Lower leg skin (tissue), 4 donors: ENCODE measurements around the gene DUSP19. TPM values are rescaled to one million over a fixed set of nuclear protein-coding genes. Genes with fewer than 3 reads are reported as not detected.

Experiments
- DNase-seq, 2 donors: peaks; one replicate each; pipeline ENCODE4 v3.0.0-alpha.2; 2019; ENCODE audit warnings: low spot score in 2 of 2
- H3K4me3 ChIP-seq: fragments of 200-600 bp; sonication (generic); 2 replicates; pipeline ENCODE4 v1.5.1; 2017; ENCODE audit warnings: mild to moderate bottlenecking, low read depth; ENCODE audit not compliant: poor library complexity, severe bottlenecking
- CTCF ChIP-seq, 3 donors: fragments of 450-650 bp; IDR thresholded peaks; one replicate each; pipeline ENCODE4 v1.5.1; 2016; ENCODE audit warnings: antibody characterized with exemption in 3 of 3, mild to moderate bottlenecking in 3 of 3, moderate library complexity in 2 of 3
- POLR2A ChIP-seq, 2 donors: fragments of 450-650 bp; IDR thresholded peaks; one replicate each; pipeline ENCODE4 v1.6.1; 2016 to 2017; ENCODE audit warnings: antibody characterized with exemption in 2 of 2, mild to moderate bottlenecking in 1 of 2, moderate library complexity in 1 of 2
- WGBS, 2 donors: methylation state at CpG; one replicate each; pipeline ENCODE4 v1.1.5; 2018; 5-methylcytosine and 5-hydroxymethylcytosine counted together
- intact Hi-C: fragments of 100-400 bp; cut with DNase I; formaldehyde crosslinking; loops from one replicate; pipeline ENCODE4 v1.15.0; 2023; ENCODE audit warnings: low total_unique reads
- total RNA-seq, 4 donors: library from RNA; depleted of rRNA; stranded (reverse); fragments of >200 nt; gene quantifications; one replicate each; pipeline ENCODE4 v1.1.0, GENCODE V29; 2016

The DUSP19 gene
- total RNA-seq, result 1 to 10 TPM; 1.1 to 2.0 (median 1.5) TPM

GRCh38 chr2:183078464-183079138 lies at the start of gene DUSP19:
DUSP19 (plus strand) TSS chr2:183078747; CDS start chr2:183078934, 187 bp downstream.
- peak within 1 kb of the TSS; percentile 60 for H3K4me3 ChIP-seq
- intact Hi-C loops, result no loop called here
- DNase-seq, result peak; percentile 96
- 0 to 1% methylated on average over 20 of the region's 20 CpGs for WGBS, 2 donors
- TF ChIP-seq CTCF (IDR thresholded peaks at IDR 0.05) (no peak), POLR2A (IDR thresholded peaks at IDR 0.05) (no peak)

GRCh38 chr2:183029219-183029618 lies 49.3 kb upstream of the DUSP19 start:
- WGBS, 2 donors, result 89 to 97% methylated on average over 2 of the region's 2 CpGs
- intact Hi-C loops, result no loop called here
- DNase-seq, result no peak

GRCh38 chr2:183031911-183032794 lies 46.4 kb upstream of the DUSP19 start:
- H3K4me3 ChIP-seq, result no peak overlapping the region
- no peak for TF ChIP-seq POLR2A (IDR thresholded peaks at IDR 0.05)
- TF ChIP-seq CTCF (IDR thresholded peaks at IDR 0.05), result no peak
- WGBS, 2 donors, result 81% methylated on average over 4 of the region's 4 CpGs
- DNase-seq, result no peak
- intact Hi-C loops, result no loop called here

More at GRCh38 chr2:183029219-183029618, 49.3 kb upstream of the DUSP19 start:
- H3K4me3 ChIP-seq, result no peak overlapping the region
- TF ChIP-seq CTCF (IDR thresholded peaks at IDR 0.05) (no peak), POLR2A (IDR thresholded peaks at IDR 0.05) (no peak)

- no peak overlapping the region for H3K4me3 ChIP-seq
- intact Hi-C loops, result no loop called here
- TF ChIP-seq POLR2A (IDR thresholded peaks at IDR 0.05) (no peak), CTCF (IDR thresholded peaks at IDR 0.05) (no peak)
- DNase-seq, result no peak
- 72 to 77% methylated on average over 1 of the region's 1 CpG for WGBS, 2 donors
Observed at GRCh38 chr2:183033951-183034350, 44.6 kb upstream of the DUSP19 start.

- 88 to 94% methylated on average over 1 of the region's 1 CpG for WGBS, 2 donors
- intact Hi-C loops, result no loop called here
- H3K4me3 ChIP-seq, result no peak overlapping the region
Observed at GRCh38 chr2:183034806-183035205, 43.7 kb upstream of the DUSP19 start.

GRCh38 chr2:183035298-183035953 lies 43.1 kb upstream of the DUSP19 start:
- DNase-seq, result no peak
- intact Hi-C loops, result no loop called here
- TF ChIP-seq POLR2A (IDR thresholded peaks at IDR 0.05), result no peak
- TF ChIP-seq CTCF (IDR thresholded peaks at IDR 0.05), result no peak
- 34 to 43% methylated on average over 2 of the region's 2 CpGs for WGBS, 2 donors
- H3K4me3 ChIP-seq, result no peak overlapping the region

More at GRCh38 chr2:183034806-183035205, 43.7 kb upstream of the DUSP19 start:
- no peak for TF ChIP-seq POLR2A (IDR thresholded peaks at IDR 0.05)
- no peak for DNase-seq
